Stimulated activated CD4-positive, alpha-beta T cell treated with anti-CD3 and anti-CD28 coated beads, TNF-alpha, amount 100 ng/mL, for 4 hours (primary cell): ENCODE data around the gene IGSF8.

Source experiments
- DNase-seq, 3 experiments: peaks; one replicate each; pipeline ENCODE4 v3.0.0-alpha.2; 2020; ENCODE audit warnings: low read depth in 3 of 3

Gene IGSF8

GRCh38 chr1:160097911-160098851 lies at the start of gene IGSF8:
IGSF8 (minus strand) TSS chr1:160098619; CDS start chr1:160098472, 147 bp downstream.
- DNase-seq = peak; percentile 88 to 94 (median 90)

- DNase-seq = no peak
Observed at GRCh38 chr1:160148121-160148520, 49.7 kb upstream of the IGSF8 start.

GRCh38 chr1:160146107-160146506 lies 47.7 kb upstream of the IGSF8 start:
- no peak for DNase-seq

GRCh38 chr1:160144921-160145320 lies 46.5 kb upstream of the IGSF8 start:
- DNase-seq = no peak

GRCh38 chr1:160143695-160144094 lies 45.3 kb upstream of the IGSF8 start:
- no peak for DNase-seq

GRCh38 chr1:160139840-160140239 lies 41.4 kb upstream of the IGSF8 start:
- no peak for DNase-seq

- no peak for DNase-seq
Observed at GRCh38 chr1:160137216-160137862, 38.9 kb upstream of the IGSF8 start.

GRCh38 chr1:160136926-160137200 lies 38.4 kb upstream of the IGSF8 start:
- DNase-seq = no peak

- no peak for DNase-seq
Observed at GRCh38 chr1:160136121-160136925, 37.9 kb upstream of the IGSF8 start.

- no peak for DNase-seq
Observed at GRCh38 chr1:160134791-160135572, 36.6 kb upstream of the IGSF8 start.

- no peak for DNase-seq
Observed at GRCh38 chr1:160133990-160134770, 35.8 kb upstream of the IGSF8 start.

- no peak for DNase-seq
Observed at GRCh38 chr1:160131803-160132565, 33.6 kb upstream of the IGSF8 start.

- no peak for DNase-seq
Observed at GRCh38 chr1:160130939-160131338, 32.5 kb upstream of the IGSF8 start.

GRCh38 chr1:160130486-160130885 lies 32.1 kb upstream of the IGSF8 start:
- no peak for DNase-seq

GRCh38 chr1:160129966-160130365 lies 31.5 kb upstream of the IGSF8 start:
- DNase-seq = no peak

GRCh38 chr1:160129558-160129957 lies 31.1 kb upstream of the IGSF8 start:
- no peak for DNase-seq

- DNase-seq = no peak
Observed at GRCh38 chr1:160129046-160129445, 30.6 kb upstream of the IGSF8 start.

GRCh38 chr1:160128636-160129035 lies 30.2 kb upstream of the IGSF8 start:
- DNase-seq = no peak

- no peak for DNase-seq
Observed at GRCh38 chr1:160127865-160128523, 29.6 kb upstream of the IGSF8 start.

- no peak for DNase-seq
Observed at GRCh38 chr1:160127381-160127780, 29.0 kb upstream of the IGSF8 start.
